Measurements from ENCODE around the gene KIRREL1.
A peak's percentile ranks its signal among the peaks of the same experiment; 100 is the strongest.

The KIRREL1 gene

GRCh38 chr1:158007180-158007579 lies 13.7 kb downstream of the KIRREL1 start:
- DNase-seq (ENCODE audit: insufficient read length, low spot score) = no peak
- TF ChIP-seq CTCF (IDR thresholded peaks at IDR 0.05; ENCODE audit: insufficient read depth, missing control alignments) = no peak
- no peak for FAIRE-seq

- FAIRE-seq (no peak), DNase-seq (ENCODE audit: insufficient read length, low spot score) (peak; percentile 90)
- no peak for TF ChIP-seq CTCF (IDR thresholded peaks at IDR 0.05; ENCODE audit: insufficient read depth, missing control alignments)
Measured at GRCh38 chr1:158007667-158008386, 14.4 kb downstream of the KIRREL1 start.

GRCh38 chr1:158008630-158009029 lies 15.2 kb downstream of the KIRREL1 start:
- no peak for TF ChIP-seq CTCF (IDR thresholded peaks at IDR 0.05; ENCODE audit: insufficient read depth, missing control alignments)
- DNase-seq (ENCODE audit: insufficient read length, low spot score) = no peak
- FAIRE-seq = no peak

GRCh38 chr1:158011714-158012113 lies 18.3 kb downstream of the KIRREL1 start:
- FAIRE-seq (no peak), DNase-seq (ENCODE audit: insufficient read length, low spot score) (no peak)
- TF ChIP-seq CTCF (IDR thresholded peaks at IDR 0.05; ENCODE audit: insufficient read depth, missing control alignments) = no peak

- TF ChIP-seq CTCF (IDR thresholded peaks at IDR 0.05; ENCODE audit: insufficient read depth, missing control alignments) = no peak
- FAIRE-seq (no peak), DNase-seq (ENCODE audit: insufficient read length, low spot score) (no peak)
Measured at GRCh38 chr1:158013840-158014730, 20.6 kb downstream of the KIRREL1 start.

GRCh38 chr1:158014731-158015320 lies 21.4 kb downstream of the KIRREL1 start:
- TF ChIP-seq CTCF (IDR thresholded peaks at IDR 0.05; ENCODE audit: insufficient read depth, missing control alignments) = no peak
- DNase-seq (ENCODE audit: insufficient read length, low spot score) (peak; percentile 81), FAIRE-seq (peak; percentile 94)
